Renal cortex interstitium (tissue), 11 donors: Measurements from ENCODE around the gene ROR1. TPM values are rescaled to one million over a fixed set of nuclear protein-coding genes. Genes with fewer than 3 reads are reported as not detected.
"Not testable (repeated sequence)": the region's sequence is repeated elsewhere in the genome, so short reads cannot be mapped to it uniquely, and the experiment has no call there.

Experiments
- DNase-seq, 11 donors: peaks; one replicate each; pipeline ENCODE4 v3.0.0-alpha.2; 2013; ENCODE audit warnings: low read depth in 9 of 11, low spot score in 4 of 11; ENCODE audit errors: extremely low read depth in 1 of 11
- polyA plus RNA-seq, 3 donors: library from polyadenylated mRNA; unstranded; fragments of 120-200 nt; gene quantifications; one replicate each; pipeline ENCODE4 v1.2.1, GENCODE V29; 2013; ENCODE audit not compliant: insufficient read length in 3 of 3

Gene ROR1
- polyA plus RNA-seq, 3 donors: 31.0 to 35.7 (median 32.8) TPM

DNA sequence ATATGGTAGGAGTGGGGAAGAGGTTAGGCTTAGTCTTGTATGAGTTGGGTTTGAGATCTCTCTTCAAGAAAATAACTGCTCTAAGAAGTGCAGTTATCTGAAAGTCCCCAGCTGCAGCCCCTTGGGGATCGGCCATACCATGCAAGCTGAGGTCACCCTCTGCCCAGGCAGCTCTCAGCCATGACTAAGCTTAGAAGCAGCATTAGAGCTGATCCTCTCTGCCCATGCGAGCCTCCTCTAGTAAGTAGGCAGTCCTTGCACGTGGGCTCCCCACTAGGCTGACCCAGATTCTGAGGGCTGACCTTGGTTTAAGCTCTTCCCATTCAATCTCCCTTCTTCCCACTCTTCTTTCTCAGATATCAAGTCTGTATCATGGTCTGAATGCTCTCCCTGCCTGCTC lies 308.6 kb downstream of the ROR1 start:
- no peak for DNase-seq

GRCh38 chr1:64084451-64084850 lies 310.6 kb downstream of the ROR1 start:
- no peak for DNase-seq

- no peak for DNase-seq
These were observed 314.0 kb downstream of the ROR1 start for GRCh38 chr1:64087768-64088167.

DNA sequence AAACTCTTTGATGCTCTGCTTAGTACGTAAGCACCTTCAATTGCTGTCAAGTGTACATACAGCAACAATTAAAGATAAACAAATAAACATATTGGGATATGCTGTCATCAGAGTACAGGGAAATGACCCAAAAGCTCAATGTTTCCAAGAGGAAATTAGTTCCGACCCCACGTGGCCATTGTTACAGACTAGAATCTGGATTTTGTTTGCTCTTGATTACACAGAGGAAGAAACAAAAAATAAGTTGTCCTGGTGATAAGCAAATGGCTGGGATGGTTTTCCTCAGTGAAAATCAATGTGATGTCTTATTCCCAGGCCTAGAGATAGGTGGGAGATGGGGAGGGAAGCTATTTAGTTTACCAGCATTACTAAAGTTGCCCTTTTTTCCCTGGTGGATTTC lies 316.6 kb downstream of the ROR1 start:
- no peak for DNase-seq

- peak in 8 of 11 donors; percentile 19 to 43 (median 36) for DNase-seq
These were observed 319.1 kb downstream of the ROR1 start for GRCh38 chr1:64092851-64093371.

DNA sequence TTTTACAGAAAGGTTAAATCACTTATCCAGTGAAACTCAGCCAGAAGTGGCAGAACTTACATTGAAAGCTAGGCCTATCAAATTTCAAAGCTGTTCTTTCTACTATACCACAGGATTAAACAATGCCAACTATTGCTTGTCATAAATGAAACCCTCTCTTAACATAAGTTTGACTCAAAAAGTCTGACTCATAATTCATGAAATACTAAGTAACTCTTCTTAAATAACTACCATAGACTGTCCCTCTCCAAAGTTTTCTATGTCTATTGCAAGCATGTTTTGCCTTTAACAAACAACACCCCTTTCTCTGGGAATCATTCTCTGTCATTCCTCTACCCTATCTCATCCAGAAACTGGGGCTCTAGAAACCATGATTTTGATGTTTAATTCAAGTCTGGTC lies 320.1 kb downstream of the ROR1 start:
- no peak for DNase-seq

GRCh38 chr1:64095832-64096231 lies 322.0 kb downstream of the ROR1 start:
- no peak for DNase-seq

- no peak for DNase-seq
These were observed 324.0 kb downstream of the ROR1 start for GRCh38 chr1:64097859-64098258.

DNA sequence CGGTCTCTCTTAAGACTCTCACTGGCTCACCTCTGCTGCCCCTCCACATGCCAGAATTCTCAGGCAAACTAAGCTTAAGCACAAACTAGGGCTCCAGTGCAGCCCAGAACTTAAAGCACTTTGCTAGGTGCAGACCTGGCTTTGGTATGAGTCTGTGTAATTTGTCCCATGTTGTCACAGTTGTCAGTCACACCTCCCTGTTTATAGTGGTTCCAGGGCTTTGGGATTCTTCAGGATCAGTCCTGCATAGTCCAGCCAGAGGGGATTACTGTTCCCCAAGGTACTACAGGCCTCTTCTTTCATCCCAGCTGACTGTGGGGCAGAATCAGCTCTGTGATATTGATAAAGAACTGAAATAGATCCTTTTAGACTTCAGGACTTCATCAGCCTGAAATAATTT lies 324.6 kb downstream of the ROR1 start:
- no peak for DNase-seq

DNA sequence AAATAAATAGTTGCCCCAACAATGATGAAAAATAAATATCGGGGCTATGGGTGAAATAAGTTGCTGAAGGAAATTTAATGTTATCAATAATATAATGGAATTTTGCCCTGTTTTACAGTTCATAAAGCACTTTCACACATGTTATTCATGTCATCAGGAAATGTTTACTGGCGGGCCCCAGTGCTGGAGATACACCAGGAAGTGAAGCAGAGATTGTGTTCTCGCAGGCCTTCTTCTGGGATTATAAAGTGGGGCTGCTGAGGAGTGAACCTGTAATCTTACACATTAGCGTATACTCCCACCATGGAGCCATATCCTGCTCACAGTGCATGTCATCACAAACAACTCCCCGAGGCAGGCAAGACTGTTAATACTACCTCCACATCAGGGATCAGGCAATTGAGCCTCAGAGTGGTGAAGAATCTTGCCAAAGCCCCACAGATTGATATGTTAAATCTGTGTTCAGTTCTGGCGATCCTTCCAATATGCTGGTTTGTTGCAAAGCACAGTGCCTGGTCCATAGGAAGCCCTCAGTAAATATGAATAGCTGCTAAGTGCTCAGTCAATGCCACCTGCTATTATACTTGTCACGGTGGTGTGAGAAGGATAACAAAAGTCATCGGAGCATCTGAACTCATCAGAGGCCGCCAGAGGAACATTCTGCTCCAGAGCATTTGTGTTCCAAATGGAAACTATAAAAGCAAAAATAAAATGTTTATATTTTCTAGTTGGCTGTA lies 325.2 kb downstream of the ROR1 start:
- peak in 1 of 11 donors; percentile 12 for DNase-seq

DNA sequence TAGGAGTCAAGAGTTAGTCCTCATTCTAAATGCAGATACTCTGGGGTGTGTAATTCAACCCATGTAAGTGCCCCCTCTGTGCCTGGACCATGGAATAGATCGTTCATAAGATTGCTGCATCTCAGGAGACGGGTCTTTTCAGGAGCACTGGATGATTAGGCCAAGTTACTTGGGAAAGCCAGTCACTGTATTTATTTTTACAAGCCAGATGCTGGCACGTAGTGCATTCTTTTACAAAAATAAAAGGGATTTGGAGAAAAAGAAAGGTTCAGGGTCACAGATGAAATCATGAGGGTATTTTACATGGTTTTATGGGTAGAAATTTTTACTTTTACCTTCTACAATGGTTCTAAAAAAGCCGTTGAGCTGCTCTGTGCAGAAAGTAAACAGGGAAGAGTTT lies 327.0 kb downstream of the ROR1 start:
- DNase-seq: no peak

- DNase-seq: not testable (repeated sequence)
These were observed 330.8 kb downstream of the ROR1 start for GRCh38 chr1:64104585-64104984.

DNA sequence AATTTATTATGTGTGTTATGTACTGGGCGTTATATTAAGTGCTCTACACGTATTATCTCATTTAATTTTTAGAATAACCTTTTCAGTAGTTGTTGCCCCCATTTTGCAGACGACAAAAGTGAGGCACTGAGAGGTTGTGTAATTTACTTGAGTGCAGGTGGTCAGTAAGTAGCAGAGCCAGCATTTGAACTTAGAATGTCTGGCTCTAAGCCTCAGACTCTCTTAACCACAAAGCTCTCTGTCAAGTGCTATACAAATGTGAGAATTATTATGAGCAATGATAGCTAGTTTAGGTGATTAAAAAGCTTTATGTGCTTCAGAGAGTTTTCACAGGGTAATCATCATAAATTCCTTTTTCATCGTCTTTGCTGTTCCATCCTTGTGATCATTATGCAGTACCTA lies 333.3 kb downstream of the ROR1 start:
- DNase-seq: no peak

GRCh38 chr1:64107632-64108031 lies 333.8 kb downstream of the ROR1 start:
- no peak for DNase-seq

- DNase-seq: no peak
These were observed 337.3 kb downstream of the ROR1 start for GRCh38 chr1:64110924-64111777.

DNA sequence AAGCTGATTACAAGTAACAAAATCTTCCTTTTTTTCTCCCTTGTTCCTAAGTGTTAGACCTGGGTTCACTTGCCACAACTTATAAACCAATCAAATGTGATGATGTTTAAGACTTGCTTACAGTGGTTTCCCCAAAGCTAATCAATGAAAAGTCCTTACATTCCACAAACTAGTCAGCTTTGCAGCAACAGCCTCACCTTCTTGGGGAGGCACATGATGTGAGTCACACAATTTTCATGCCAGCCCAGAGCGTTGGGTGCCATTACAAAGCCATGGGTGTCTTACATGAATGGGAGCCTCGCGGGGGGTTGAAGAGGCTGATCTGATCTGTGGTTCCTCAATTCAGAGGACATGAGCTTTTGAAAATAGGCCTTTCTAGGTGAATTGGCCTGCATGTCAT lies 338.0 kb downstream of the ROR1 start:
- no peak for DNase-seq

- no peak for DNase-seq
These were observed 338.5 kb downstream of the ROR1 start for GRCh38 chr1:64112281-64112680.

DNA sequence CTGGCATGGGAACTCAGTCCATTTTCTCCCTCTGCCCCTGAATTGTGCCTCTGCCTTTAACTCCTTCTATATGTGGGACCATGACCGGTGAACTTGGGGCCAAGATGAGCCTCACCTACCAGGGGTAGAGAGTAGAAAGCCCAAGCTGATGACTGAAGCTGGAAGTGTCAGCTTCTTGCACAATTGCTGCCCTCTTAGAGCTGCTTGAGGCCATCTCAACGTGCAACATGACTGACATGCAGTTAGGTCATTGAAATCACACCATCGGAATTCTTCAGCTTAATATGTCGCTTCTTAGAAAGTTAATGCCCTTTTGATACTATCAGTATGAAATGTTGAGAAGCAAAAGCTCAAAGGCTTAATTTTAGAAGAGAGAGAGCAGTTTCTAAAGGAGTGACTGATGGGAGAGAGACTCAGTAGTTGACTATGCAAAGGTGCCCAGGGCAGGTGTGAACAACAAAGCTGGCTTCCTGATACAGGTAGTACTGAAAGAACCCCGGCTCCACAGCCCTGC lies 340.3 kb downstream of the ROR1 start:
- no peak for DNase-seq

DNA sequence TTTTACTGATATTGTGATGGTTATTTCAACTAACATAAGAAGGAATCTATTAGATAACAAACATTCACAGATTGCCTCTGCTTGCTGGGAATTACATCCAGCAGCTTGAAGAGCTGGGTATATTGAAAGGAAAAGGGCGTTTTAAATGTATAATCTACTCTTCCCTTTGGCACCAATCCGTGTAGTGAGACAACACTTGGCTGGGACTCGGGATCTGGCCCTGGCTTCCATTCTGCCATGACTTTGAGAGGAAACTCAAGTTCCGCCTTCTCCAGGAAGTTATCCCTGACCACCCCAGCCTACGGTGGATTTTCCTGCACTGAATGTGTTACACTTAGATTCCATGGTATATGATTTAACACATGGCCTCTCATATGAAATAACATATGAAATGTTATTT lies 342.7 kb downstream of the ROR1 start:
- no peak for DNase-seq

GRCh38 chr1:64117492-64117891 lies 343.7 kb downstream of the ROR1 start:
- no peak for DNase-seq
